Spleen (tissue), 11 donors: ENCODE results near the gene SEMA3F. TPM values are rescaled to one million over a fixed set of nuclear protein-coding genes. Genes with fewer than 3 reads are reported as not detected.

ENCODE experiments used
- DNase-seq: peaks from one replicate; pipeline ENCODE4 v3.0.0-alpha.2; 2020
- H3K27ac ChIP-seq, 8 donors: fragments of 200-600 bp; sonication (generic) in 7 of 8; 1 replicate in 4 of 8; 2 replicates in 4 of 8; pipeline versions ENCODE4 v1.5.0 to v1.8.0; 2016 to 2021; ENCODE audit warnings: inconsistent platforms in 4 of 8, mild to moderate bottlenecking in 4 of 8, moderate library complexity in 1 of 8
- H3K27me3 ChIP-seq, 7 donors: fragments of 200-600 bp; sonication (generic) in 6 of 7; replicated peaks in 1 of 7; 1 replicate in 4 of 7; 2 replicates in 3 of 7; pipeline versions ENCODE4 v1.5.0 to v1.8.0; 2016 to 2021; ENCODE audit warnings: inconsistent platforms in 3 of 7, mild to moderate bottlenecking in 1 of 7
- H3K36me3 ChIP-seq, 6 donors: fragments of 200-600 bp; sonication (generic) in 5 of 6; 1 replicate in 4 of 6; 2 replicates in 2 of 6; pipeline versions ENCODE4 v1.5.0 to v1.8.0; 2016 to 2021; ENCODE audit warnings: inconsistent platforms in 2 of 6
- H3K4me1 ChIP-seq, 6 donors: fragments of 200-600 bp; sonication (generic) in 5 of 6; 1 replicate in 3 of 6; 2 replicates in 3 of 6; pipeline versions ENCODE4 v1.5.0 to v1.8.0; 2016 to 2021; ENCODE audit warnings: inconsistent platforms in 3 of 6
- H3K4me3 ChIP-seq, 8 donors: fragments of 200-600 bp; sonication (generic) in 7 of 8; 1 replicate in 4 of 8; 2 replicates in 4 of 8; pipeline versions ENCODE4 v1.5.0 to v1.8.0; 2016 to 2021; ENCODE audit warnings: inconsistent platforms in 4 of 8, mild to moderate bottlenecking in 4 of 8, moderate library complexity in 2 of 8
- H3K9me3 ChIP-seq, 8 donors: fragments of 200-600 bp; sonication (generic) in 7 of 8; 1 replicate in 4 of 8; 2 replicates in 4 of 8; pipeline versions ENCODE4 v1.5.0 to v1.8.0; 2016 to 2021; ENCODE audit warnings: inconsistent platforms in 4 of 8
- POLR2A ChIP-seq, 3 donors: fragments of 450-650 bp; IDR thresholded peaks; one replicate each; pipeline ENCODE4 v1.5.1; 2017; ENCODE audit warnings: antibody characterized with exemption in 3 of 3, mild to moderate bottlenecking in 1 of 3
- POLR2AphosphoS5 ChIP-seq, 3 donors: sonication (generic); formaldehyde crosslinking; IDR thresholded peaks; one replicate each; pipeline ENCODE4 v1.5.1; 2017; ENCODE audit warnings: antibody characterized with exemption in 3 of 3
- WGBS, 5 donors: extraction: QIAGEN DNeasy Blood & Tissue Kit in 3 of 5; methylation state at CpG; one replicate each; pipeline versions ENCODE4 v1.1.5 to v1.1.7; 2013 to 2018; 5-methylcytosine and 5-hydroxymethylcytosine counted together
- intact Hi-C: fragments of 100-400 bp; cut with DNase I; formaldehyde crosslinking; loops from one replicate; pipeline ENCODE4 v1.15.0; 2023; ENCODE audit warnings: low total_unique reads
- polyA plus RNA-seq, 3 donors: library from polyadenylated mRNA; stranded (reverse); fragments of 200-250 nt; gene quantifications; one replicate each; pipeline ENCODE4 v1.2.1, GENCODE V29; 2013
- total RNA-seq, 7 donors: library from RNA; depleted of rRNA in 3 of 7; stranded (reverse); fragments of >200 nt in 3 of 7; fragmentation: NEBNext Ultra II Directional in 4 of 7; extraction: Animal tissue kit (Norgen Biotek cat#: 25700) in 4 of 7; gene quantifications; one replicate each; pipeline versions ENCODE4 v1.1.0 to v1.2.1, GENCODE V29; 2016 to 2021
- TF ChIP-seq, protein P1 (sequence below), 11 experiments: fragments of 200-600 bp in 7 of 11; fragments of 450-650 bp in 4 of 11; sonication (generic) in 4 of 11; IDR thresholded peaks in 8 of 11; conservative IDR thresholded peaks in 3 of 11; 1 replicate in 7 of 11; 2 replicates in 4 of 11; pipeline versions ENCODE4 v1.4.0 to v1.8.0; 2016 to 2021; ENCODE audit warnings: antibody characterized with exemption in 11 of 11, inconsistent platforms in 4 of 11, mild to moderate bottlenecking in 1 of 11
- donor health status: healthy with polysubstance abuse.
- donor health status: DM: no; HTN: no; CAD: no; lungs with moderate emphysema.
- donor health status: DM: no; HTN: no; CAD: no.
- donor health status: Bipolar disorder and iron deficiency.
- donor health status: healthy.
- donor health status: DM: no; HTN: no; CAD: no.
- donor health status: DM: yes; HTN: yes; CAD: no.

Gene SEMA3F
- total and polyA plus RNA-seq, 10 donors: 16.9 to 205 (median 77.9) TPM

DNA sequence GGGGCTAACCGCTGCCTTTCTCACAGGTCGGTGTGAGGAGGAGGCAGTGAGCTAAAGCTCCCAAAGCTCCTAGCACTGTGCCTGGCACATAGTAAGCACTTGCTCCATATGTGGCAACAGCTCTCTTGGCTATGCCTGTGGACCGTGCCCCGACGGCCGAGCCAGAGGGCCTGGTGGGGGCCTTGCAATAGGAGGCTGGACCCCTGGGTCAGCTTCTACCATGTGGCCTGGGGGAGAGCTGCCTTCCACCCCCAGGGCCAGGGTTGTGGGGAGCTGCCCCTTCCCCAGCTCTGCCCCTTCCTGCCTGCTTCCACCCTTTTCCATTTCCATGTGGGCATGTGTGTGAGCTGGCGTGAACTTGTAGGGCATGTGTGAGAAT lies 19.4 kb downstream of the SEMA3F start:
- intact Hi-C loops: no loop called here
- no peaks in the 10 kb centered on the region for H3K27me3 ChIP-seq
- no peak for DNase-seq
- H3K36me3 ChIP-seq: peaks cover 0 to 31% (median 2%) of the 10 kb centered on the region in 6 donors
- no peak overlapping the region for H3K4me3 ChIP-seq
- H3K27ac ChIP-seq: peak overlapping the region in 6 of 8 donors; percentile 38 to 82 (median 74)
- H3K4me1 ChIP-seq: peaks cover 8 to 85% (median 57%) of the 10 kb centered on the region in 6 donors
- WGBS, 5 donors: 90 to 93% (median 91%) methylated on average over 4 to 7 of the region's 7 CpGs
- no peaks in the 10 kb centered on the region for H3K9me3 ChIP-seq
- TF ChIP-seq POLR2A (IDR thresholded peaks at IDR 0.05) (no peak), POLR2AphosphoS5 (IDR thresholded peaks at IDR 0.05) (no peak)
- TF ChIP-seq, protein P1, sequence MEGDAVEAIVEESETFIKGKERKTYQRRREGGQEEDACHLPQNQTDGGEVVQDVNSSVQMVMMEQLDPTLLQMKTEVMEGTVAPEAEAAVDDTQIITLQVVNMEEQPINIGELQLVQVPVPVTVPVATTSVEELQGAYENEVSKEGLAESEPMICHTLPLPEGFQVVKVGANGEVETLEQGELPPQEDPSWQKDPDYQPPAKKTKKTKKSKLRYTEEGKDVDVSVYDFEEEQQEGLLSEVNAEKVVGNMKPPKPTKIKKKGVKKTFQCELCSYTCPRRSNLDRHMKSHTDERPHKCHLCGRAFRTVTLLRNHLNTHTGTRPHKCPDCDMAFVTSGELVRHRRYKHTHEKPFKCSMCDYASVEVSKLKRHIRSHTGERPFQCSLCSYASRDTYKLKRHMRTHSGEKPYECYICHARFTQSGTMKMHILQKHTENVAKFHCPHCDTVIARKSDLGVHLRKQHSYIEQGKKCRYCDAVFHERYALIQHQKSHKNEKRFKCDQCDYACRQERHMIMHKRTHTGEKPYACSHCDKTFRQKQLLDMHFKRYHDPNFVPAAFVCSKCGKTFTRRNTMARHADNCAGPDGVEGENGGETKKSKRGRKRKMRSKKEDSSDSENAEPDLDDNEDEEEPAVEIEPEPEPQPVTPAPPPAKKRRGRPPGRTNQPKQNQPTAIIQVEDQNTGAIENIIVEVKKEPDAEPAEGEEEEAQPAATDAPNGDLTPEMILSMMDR (IDR thresholded peaks at IDR 0.05 in 8 of 11, conservative IDR thresholded peaks at IDR 0.05 in 3 of 11): no peak

DNA sequence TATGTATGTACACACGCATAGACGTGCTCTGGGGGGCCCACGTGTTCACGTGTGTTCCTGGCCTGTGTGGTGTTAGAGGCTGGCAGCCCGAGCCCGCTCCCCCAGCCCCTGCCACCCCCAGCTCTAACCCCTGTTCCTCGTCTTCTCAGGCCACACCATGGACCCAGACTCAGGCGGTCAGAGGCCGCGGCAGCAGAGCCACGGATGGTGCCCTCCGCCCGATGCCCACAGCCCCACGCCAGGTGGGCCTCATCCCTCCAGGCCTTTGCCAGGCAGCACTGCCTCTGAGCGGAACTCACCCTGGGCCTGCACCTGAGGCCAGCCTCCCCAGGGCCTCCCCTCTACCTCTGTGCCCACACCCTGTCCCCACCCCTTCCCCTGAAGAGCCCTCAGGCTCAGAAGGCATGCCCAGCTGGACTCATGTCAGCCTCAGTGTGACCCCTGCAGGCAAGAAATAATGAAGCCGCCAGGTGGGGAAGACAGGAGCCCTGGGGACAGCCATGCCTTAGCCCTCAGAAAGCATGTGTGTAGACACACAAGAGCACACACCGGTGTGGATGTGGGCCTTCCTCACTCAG lies 19.9 kb downstream of the SEMA3F start:
- peaks cover 0 to 31% (median 2%) of the 10 kb centered on the region in 6 donors for H3K36me3 ChIP-seq
- WGBS, 5 donors: 85 to 93% (median 92%) methylated on average over 14 to 17 of the region's 17 CpGs
- intact Hi-C loops: no loop called here

DNA sequence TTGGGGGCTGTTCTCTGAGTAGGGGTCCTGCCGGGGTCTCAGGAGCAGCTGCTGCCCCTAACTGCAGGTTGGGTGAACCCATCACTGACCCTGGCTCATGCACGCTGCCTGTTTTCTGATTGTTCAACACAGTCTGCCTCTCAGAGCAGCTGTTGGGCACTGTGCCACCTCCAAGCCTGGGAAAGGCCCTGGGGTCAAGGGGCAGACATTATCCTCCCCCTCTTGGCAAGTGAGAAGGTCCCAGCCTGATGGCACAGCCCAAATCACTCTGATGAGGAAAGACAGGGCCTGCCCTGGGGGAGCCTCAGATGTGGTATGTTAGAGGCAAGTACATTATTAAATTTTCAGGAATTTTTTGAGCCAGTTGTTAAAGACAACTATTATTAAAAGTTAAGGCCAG lies 22.2 kb downstream of the SEMA3F start:
- TF ChIP-seq POLR2A (IDR thresholded peaks at IDR 0.05): no peak
- TF ChIP-seq POLR2AphosphoS5 (IDR thresholded peaks at IDR 0.05): peak; percentile 31 to 83 (median 72)
- TF ChIP-seq, protein P1 (IDR thresholded peaks at IDR 0.05 in 8 of 11, conservative IDR thresholded peaks at IDR 0.05 in 3 of 11): no peak
- Histone ChIP-seq H3K9me3 (no peaks in the 10 kb centered on the region), H3K4me1 (peaks cover 8 to 57% (median 42%) of the 10 kb centered on the region in 6 donors), H3K27me3 (no peaks in the 10 kb centered on the region), H3K36me3 (peaks cover 0 to 44% (median 2%) of the 10 kb centered on the region in 6 donors), H3K27ac (peak overlapping the region in 3 of 8 donors; percentile 1 to 45 (median 19)), H3K4me3 (no peak overlapping the region)
- 35 to 75% (median 64%) methylated on average over 2 of the region's 2 CpGs for WGBS, 5 donors
- intact Hi-C loops: no loop called here
- DNase-seq: no peak

More for the DNA sequence above, 19.9 kb downstream of the SEMA3F start:
- TF ChIP-seq, protein P1 (IDR thresholded peaks at IDR 0.05 in 8 of 11, conservative IDR thresholded peaks at IDR 0.05 in 3 of 11): no peak
- no peak overlapping the region for H3K4me3 ChIP-seq
- no peak for DNase-seq
- H3K4me1 ChIP-seq: peaks cover 8 to 80% (median 52%) of the 10 kb centered on the region in 6 donors
- H3K27ac ChIP-seq: peak overlapping the region in 4 of 8 donors; percentile 39 to 82 (median 76)
- no peaks in the 10 kb centered on the region for H3K9me3 ChIP-seq
- H3K27me3 ChIP-seq: no peaks in the 10 kb centered on the region

DNA sequence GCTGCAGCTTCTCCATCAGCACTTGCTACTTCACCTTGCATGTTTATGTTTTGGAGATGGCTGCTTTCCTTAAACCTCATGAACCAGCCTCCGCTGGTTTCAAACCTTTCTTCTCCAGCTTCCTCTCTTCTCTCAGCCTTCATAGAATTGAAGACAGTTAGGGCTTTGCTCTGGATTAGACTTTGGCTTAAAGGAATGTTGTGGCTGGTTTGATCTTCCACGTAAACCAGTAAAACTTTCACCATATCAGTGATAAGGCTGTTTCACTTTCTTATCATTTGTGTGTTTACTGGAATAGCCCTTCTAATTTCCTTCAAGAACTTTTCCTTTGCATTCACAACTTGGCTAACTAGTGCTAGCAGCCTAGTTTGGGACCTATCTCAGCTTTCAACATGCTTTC lies 24.6 kb downstream of the SEMA3F start:
- TF ChIP-seq, protein P1 (IDR thresholded peaks at IDR 0.05 in 8 of 11, conservative IDR thresholded peaks at IDR 0.05 in 3 of 11): no peak
- TF ChIP-seq POLR2AphosphoS5 (IDR thresholded peaks at IDR 0.05): no peak
- TF ChIP-seq POLR2A (IDR thresholded peaks at IDR 0.05): no peak
- Histone ChIP-seq H3K36me3 (peaks cover 0 to 59% (median 15%) of the 10 kb centered on the region in 6 donors), H3K4me1 (peaks cover 0 to 33% (median 23%) of the 10 kb centered on the region in 6 donors), H3K4me3 (no peak overlapping the region), H3K27ac (no peak overlapping the region), H3K9me3 (no peaks in the 10 kb centered on the region), H3K27me3 (no peaks in the 10 kb centered on the region)
- intact Hi-C loops: no loop called here
- DNase-seq: no peak
- 38 to 44% (median 40%) methylated on average over 2 of the region's 2 CpGs for WGBS, 5 donors
